Chondrocyte (in vitro differentiated cells): ENCODE results near the gene POLD2. TPM values are rescaled to one million over a fixed set of nuclear protein-coding genes. Genes with fewer than 3 reads are reported as not detected.
A peak's percentile ranks its signal among the peaks of the same experiment; 100 is the strongest.

Experiments used
- DNase-seq: peaks from one replicate; pipeline ENCODE4 v3.0.0; 2021; ENCODE audit warnings: mixed read lengths, low spot score
- H3K27ac Mint-ChIP-seq: one replicate; pipeline ENCODE4 v1.8.0; 2021; ENCODE audit warnings: mild to moderate bottlenecking, moderate library complexity, mixed read lengths; ENCODE audit not compliant: unreplicated experiment
- H3K27me3 Mint-ChIP-seq: 2 replicates; pipeline ENCODE4 v1.8.0; 2021; ENCODE audit warnings: low read depth, mixed read lengths
- H3K36me3 Mint-ChIP-seq: 2 replicates; pipeline ENCODE4 v1.8.0; 2021; ENCODE audit warnings: low read depth, mixed read lengths
- H3K4me1 Mint-ChIP-seq: 2 replicates; pipeline ENCODE4 v1.8.0; 2021; ENCODE audit warnings: low read depth, mild to moderate bottlenecking, mixed read lengths
- H3K4me3 Mint-ChIP-seq: one replicate; pipeline ENCODE4 v1.8.0; 2021; ENCODE audit warnings: mild to moderate bottlenecking, moderate library complexity, mixed read lengths; ENCODE audit not compliant: unreplicated experiment
- H3K9me3 Mint-ChIP-seq: 2 replicates; pipeline ENCODE4 v1.8.0; 2021; ENCODE audit warnings: low read depth, mixed read lengths
- total RNA-seq: library from RNA; stranded (reverse); gene quantifications from 3 replicates; pipeline ENCODE4 v1.2.1, GENCODE V29; 2021
- TF ChIP-seq, protein P1 (sequence below): fragments of 200-600 bp; sonication (generic); IDR thresholded peaks from 2 replicates; pipeline ENCODE4 v1.5.0; 2021; ENCODE audit warnings: antibody characterized with exemption, mild to moderate bottlenecking, moderate library complexity

POLD2 gene
- total RNA-seq, 1 donor from 2014 or later, result 49.2 TPM

DNA sequence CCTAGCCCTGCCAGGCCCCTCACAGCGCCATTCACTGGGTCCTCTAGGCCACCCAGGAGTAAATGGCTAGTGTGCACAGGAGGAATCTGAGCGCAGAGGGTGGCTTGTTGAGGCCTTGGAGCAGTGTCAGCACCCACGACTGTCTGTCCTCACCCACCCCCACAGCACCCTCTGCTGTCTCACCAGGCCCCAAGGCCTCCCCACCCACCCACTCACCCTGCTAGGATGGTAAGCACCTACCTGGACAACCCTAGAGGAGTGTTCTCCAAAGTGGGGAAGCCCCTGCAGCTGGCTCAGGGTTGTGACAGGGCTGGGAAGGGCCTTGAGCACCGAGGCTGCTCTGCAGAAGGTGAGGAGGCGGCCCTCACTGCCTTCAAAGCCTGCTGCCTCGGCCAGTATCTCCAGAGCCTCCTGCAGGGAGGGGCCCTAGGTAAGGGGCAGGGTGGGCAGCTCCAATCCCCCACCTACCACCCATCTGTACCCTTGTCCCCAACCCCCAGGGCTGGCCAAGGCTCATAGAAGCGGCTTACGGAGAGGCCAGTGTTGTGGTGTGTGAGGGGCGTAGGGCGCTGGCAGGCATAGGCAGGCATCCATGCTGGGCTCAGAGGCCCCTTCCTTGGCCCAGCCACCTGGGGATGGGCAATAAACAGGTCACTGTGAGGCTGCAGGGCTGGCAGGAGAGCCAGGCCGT is 43.9 kb downstream of the POLD2 start:
- no peak overlapping the region for H3K27ac Mint-ChIP-seq
- no peak overlapping the region for H3K4me3 Mint-ChIP-seq
- peak; percentile 78 for DNase-seq
- peaks cover 34% of the 10 kb centered on the region for H3K4me1 Mint-ChIP-seq
- H3K27me3 Mint-ChIP-seq, result no peaks in the 10 kb centered on the region
- no peaks in the 10 kb centered on the region for H3K9me3 Mint-ChIP-seq
- H3K36me3 Mint-ChIP-seq, result peaks cover 12% of the 10 kb centered on the region
- TF ChIP-seq, protein P1, sequence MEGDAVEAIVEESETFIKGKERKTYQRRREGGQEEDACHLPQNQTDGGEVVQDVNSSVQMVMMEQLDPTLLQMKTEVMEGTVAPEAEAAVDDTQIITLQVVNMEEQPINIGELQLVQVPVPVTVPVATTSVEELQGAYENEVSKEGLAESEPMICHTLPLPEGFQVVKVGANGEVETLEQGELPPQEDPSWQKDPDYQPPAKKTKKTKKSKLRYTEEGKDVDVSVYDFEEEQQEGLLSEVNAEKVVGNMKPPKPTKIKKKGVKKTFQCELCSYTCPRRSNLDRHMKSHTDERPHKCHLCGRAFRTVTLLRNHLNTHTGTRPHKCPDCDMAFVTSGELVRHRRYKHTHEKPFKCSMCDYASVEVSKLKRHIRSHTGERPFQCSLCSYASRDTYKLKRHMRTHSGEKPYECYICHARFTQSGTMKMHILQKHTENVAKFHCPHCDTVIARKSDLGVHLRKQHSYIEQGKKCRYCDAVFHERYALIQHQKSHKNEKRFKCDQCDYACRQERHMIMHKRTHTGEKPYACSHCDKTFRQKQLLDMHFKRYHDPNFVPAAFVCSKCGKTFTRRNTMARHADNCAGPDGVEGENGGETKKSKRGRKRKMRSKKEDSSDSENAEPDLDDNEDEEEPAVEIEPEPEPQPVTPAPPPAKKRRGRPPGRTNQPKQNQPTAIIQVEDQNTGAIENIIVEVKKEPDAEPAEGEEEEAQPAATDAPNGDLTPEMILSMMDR, result no peak

DNA sequence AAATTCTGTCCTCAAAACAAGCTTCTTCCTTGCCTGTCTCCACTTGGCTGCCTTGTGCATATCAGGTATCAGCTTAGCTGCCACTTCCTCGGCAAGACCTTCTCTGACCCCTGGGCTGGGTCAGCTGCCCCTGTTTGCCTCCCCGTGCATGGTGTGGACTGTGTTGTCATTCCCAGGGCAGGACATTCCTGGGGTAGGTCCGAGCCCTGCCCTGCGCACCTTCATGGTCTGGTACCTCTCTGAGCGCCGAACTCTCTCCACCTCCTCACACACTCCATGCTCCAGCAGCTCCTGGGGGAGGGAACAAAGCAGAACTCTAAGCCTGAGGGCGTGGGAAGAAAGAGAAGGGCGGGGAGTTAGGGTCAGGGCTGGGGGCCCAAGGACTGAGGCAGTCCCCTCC is 44.8 kb downstream of the POLD2 start:
- Mint-ChIP-seq H3K4me1 (peaks cover 28% of the 10 kb centered on the region), H3K27me3 (no peaks in the 10 kb centered on the region), H3K27ac (peak overlapping the region; percentile 1), H3K36me3 (peaks cover 12% of the 10 kb centered on the region), H3K9me3 (no peaks in the 10 kb centered on the region), H3K4me3 (no peak overlapping the region)
- TF ChIP-seq, protein P1, result no peak
- peak; percentile 53 for DNase-seq

DNA sequence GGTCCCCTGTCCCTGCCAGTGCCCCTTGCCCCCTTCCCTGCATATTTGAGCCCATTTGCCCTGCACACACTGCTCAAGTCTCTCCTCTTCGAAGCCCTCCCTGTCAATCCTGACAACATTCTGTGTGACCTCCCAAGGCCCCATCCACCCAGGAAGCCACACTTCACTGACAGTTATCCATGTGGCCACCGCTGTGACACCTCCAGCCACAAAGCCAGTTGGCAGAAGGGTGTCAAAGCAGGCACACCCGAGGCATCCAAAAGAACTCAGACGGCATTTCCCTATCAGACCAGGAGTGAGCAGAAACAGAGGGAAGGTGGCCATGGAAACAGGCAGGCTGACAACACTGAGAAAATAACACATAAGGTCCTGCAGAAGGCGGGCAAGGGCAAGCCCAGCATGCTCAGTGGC is 45.7 kb downstream of the POLD2 start:
- Mint-ChIP-seq H3K27me3 (no peaks in the 10 kb centered on the region), H3K27ac (peak overlapping the region; percentile 68), H3K4me1 (peaks cover 28% of the 10 kb centered on the region), H3K36me3 (peaks cover 15% of the 10 kb centered on the region), H3K4me3 (no peak overlapping the region), H3K9me3 (no peaks in the 10 kb centered on the region)
- DNase-seq, result peak; percentile 57
- TF ChIP-seq, protein P1, result no peak

DNA sequence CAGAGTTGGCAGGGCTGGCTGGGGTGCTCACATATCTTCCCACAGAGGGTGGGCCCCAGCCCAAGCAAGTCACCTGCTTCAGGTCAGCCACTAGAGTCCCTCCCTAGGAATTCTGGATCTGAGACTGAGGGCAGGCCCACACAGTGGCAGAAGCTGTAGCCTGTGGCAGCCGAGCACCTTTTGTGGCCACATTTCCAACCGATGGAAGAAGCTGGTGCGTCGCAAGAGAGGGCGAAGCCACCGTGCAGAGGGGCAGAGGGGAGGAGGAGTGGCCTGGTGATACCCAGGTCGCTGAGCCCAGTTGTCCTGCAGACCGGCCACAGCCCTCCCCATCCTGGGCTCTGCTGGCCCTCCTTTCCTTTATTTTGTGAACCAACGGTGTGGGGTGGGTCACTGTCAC is 46.3 kb downstream of the POLD2 start:
- Mint-ChIP-seq H3K27ac (no peak overlapping the region), H3K4me3 (no peak overlapping the region), H3K9me3 (no peaks in the 10 kb centered on the region), H3K27me3 (no peaks in the 10 kb centered on the region), H3K4me1 (peaks cover 34% of the 10 kb centered on the region), H3K36me3 (peaks cover 15% of the 10 kb centered on the region)
- TF ChIP-seq, protein P1, result no peak
- peak; percentile 69 for DNase-seq

DNA sequence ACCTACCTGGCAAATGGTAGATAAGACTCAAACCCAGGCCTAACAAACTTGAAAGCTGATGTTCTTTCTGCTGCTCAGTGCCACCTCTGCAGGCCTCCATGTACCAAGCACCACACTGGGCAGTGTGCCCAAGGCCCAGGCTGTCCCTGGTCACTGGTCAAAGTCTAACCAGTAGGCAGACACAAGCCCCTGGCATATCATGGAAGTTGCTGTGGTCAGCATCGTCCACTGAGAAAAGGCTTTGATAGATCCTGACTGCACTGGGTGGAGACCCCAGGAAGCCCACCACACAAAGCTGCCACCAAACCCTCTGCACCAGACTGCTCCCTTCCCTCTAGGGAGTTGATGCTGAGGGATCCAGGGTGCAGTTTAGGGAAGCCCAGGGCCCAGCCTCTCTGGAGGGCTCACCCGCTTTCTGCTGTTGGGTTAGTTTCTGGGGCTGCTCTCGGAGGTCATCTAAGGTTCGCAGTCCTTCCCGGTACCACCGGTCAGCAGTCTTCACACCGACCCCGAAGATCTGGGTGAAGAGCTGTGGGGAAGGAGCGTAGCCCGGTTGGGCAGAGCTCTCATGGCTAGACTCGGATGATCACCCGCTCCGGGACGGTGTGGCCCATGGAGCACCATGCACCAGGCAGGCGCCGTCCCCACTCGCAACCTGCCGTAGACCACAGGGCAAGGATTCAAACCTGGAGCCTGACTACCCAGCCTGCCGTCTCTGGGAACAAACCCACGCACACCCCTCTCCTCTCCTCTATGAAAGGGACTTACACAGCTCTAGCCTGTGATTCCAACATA is 47.0 kb downstream of the POLD2 start:
- Mint-ChIP-seq H3K9me3 (no peaks in the 10 kb centered on the region), H3K4me1 (peaks cover 34% of the 10 kb centered on the region), H3K4me3 (no peak overlapping the region), H3K27ac (no peak overlapping the region), H3K36me3 (peaks cover 15% of the 10 kb centered on the region), H3K27me3 (no peaks in the 10 kb centered on the region)
- DNase-seq, result peak; percentile 92
- TF ChIP-seq, protein P1, result no peak
